ENCODE data around the gene PDE4D. TPM values are rescaled to one million over a fixed set of nuclear protein-coding genes. Genes with fewer than 3 reads are reported as not detected.

Gene PDE4D
- total and polyA plus RNA-seq, 2 donors (not counting 1 experiment from before 2014, with no cell fraction given), result 14.9 to 171 TPM

GRCh38 chr5:59856358-59856757 is 37.2 kb downstream of the PDE4D start:
- Histone ChIP-seq H3K4me3 (ENCODE audit: control extremely low read depth in 1 of 5, extremely low read depth in 1 of 5, insufficient read depth in 1 of 5, low read depth in 2 of 5, low read length in 4 of 5) (no peak overlapping the region), H4K20me1 (ENCODE audit: control insufficient read depth, insufficient read depth, low read length, poor library complexity, severe bottlenecking) (no peaks in the 10 kb centered on the region), H3K4me2 (replicated peaks; ENCODE audit: low read depth, low read length, poor library complexity, severe bottlenecking) (no peak overlapping the region), H3K79me2 (ENCODE audit: control insufficient read depth, insufficient read depth, low read length) (no peaks in the 10 kb centered on the region), H3K36me3 (replicated peaks in 1 of 2; ENCODE audit: control extremely low read depth in 1 of 2, control insufficient read depth in 1 of 2, extremely low read depth in 1 of 2, insufficient read depth in 2 of 2, low read length in 1 of 2) (no peaks in the 10 kb centered on the region), H2AFZ (ENCODE audit: insufficient read depth, low read depth, low read length, poor library complexity, severe bottlenecking) (no peak overlapping the region), H3K4me1 (ENCODE audit: control insufficient read depth in 2 of 2, insufficient read depth in 2 of 2, low read length in 2 of 2) (no peaks in the 10 kb centered on the region), H3K27ac (ENCODE audit: low read length in 2 of 2) (no peak overlapping the region), H3K9me3 (ENCODE audit: control extremely low read depth in 1 of 3, control insufficient read depth in 2 of 3, insufficient read depth in 1 of 3, low read length in 2 of 3) (no peaks in the 10 kb centered on the region), H3K27me3 (replicated peaks in 1 of 4; ENCODE audit: control extremely low read depth in 1 of 4, control insufficient read depth in 3 of 4, insufficient read depth in 4 of 4, low read length in 3 of 4) (no peaks in the 10 kb centered on the region), H3K9ac (ENCODE audit: low read length) (no peak overlapping the region)
- Mint-ChIP-seq H3K9me3 (ENCODE audit: insufficient read depth) (no peaks in the 10 kb centered on the region), H3K27me3 (no peaks in the 10 kb centered on the region), H3K27ac (no peak overlapping the region), H3K4me1 (no peaks in the 10 kb centered on the region), H3K4me3 (no peak overlapping the region)
- no CpG with 5 or more reads among the region's 5 CpGs for WGBS (ENCODE audit: insufficient coverage)
- intact Hi-C loops (cut with micrococcal nuclease), result no loop called here
- DNase-seq (no peak), ATAC-seq (ENCODE audit: low read depth) (no peak)
- CTCF ChIA-PET, result no interaction called here
- TF ChIP-seq EZH2 (IDR thresholded peaks at IDR 0.05; ENCODE audit: borderline replicate concordance, insufficient read depth, low read depth, low read length, poor library complexity, severe bottlenecking) (no peak), CTCF (IDR thresholded peaks at IDR 0.05) (no peak)
- POLR2A ChIA-PET, result no interaction called here

GRCh38 chr5:59850766-59851165 is 42.8 kb downstream of the PDE4D start:
- no peak for ATAC-seq (ENCODE audit: low read depth)
- WGBS (ENCODE audit: insufficient coverage), result 93% methylated on average over 2 of the region's 2 CpGs
- Histone ChIP-seq H2AFZ (ENCODE audit: insufficient read depth, low read depth, low read length, poor library complexity, severe bottlenecking) (no peak overlapping the region), H3K4me3 (ENCODE audit: control extremely low read depth in 1 of 5, extremely low read depth in 1 of 5, insufficient read depth in 1 of 5, low read depth in 2 of 5, low read length in 4 of 5) (no peak overlapping the region), H3K27ac (ENCODE audit: low read length in 2 of 2) (no peak overlapping the region), H3K4me1 (ENCODE audit: control insufficient read depth in 2 of 2, insufficient read depth in 2 of 2, low read length in 2 of 2) (no peaks in the 10 kb centered on the region), H3K9me3 (ENCODE audit: control extremely low read depth in 1 of 3, control insufficient read depth in 2 of 3, insufficient read depth in 1 of 3, low read length in 2 of 3) (no peaks in the 10 kb centered on the region), H3K9ac (ENCODE audit: low read length) (no peak overlapping the region), H3K4me2 (replicated peaks; ENCODE audit: low read depth, low read length, poor library complexity, severe bottlenecking) (no peak overlapping the region), H4K20me1 (ENCODE audit: control insufficient read depth, insufficient read depth, low read length, poor library complexity, severe bottlenecking) (no peaks in the 10 kb centered on the region), H3K79me2 (ENCODE audit: control insufficient read depth, insufficient read depth, low read length) (no peaks in the 10 kb centered on the region), H3K36me3 (replicated peaks in 1 of 2; ENCODE audit: control extremely low read depth in 1 of 2, control insufficient read depth in 1 of 2, extremely low read depth in 1 of 2, insufficient read depth in 2 of 2, low read length in 1 of 2) (no peaks in the 10 kb centered on the region), H3K27me3 (replicated peaks in 1 of 4; ENCODE audit: control extremely low read depth in 1 of 4, control insufficient read depth in 3 of 4, insufficient read depth in 4 of 4, low read length in 3 of 4) (no peaks in the 10 kb centered on the region)
- TF ChIP-seq EZH2 (IDR thresholded peaks at IDR 0.05; ENCODE audit: borderline replicate concordance, insufficient read depth, low read depth, low read length, poor library complexity, severe bottlenecking) (no peak), CTCF (IDR thresholded peaks at IDR 0.05) (no peak)
- H3K4me1 Mint-ChIP-seq, result no peaks in the 10 kb centered on the region
- H3K4me3 Mint-ChIP-seq, result no peak overlapping the region
- ChIA-PET CTCF (no interaction called here), POLR2A (no interaction called here)
- DNase-seq, result no peak
- intact Hi-C loops (cut with micrococcal nuclease), result no loop called here
- no peak overlapping the region for H3K27ac Mint-ChIP-seq
- H3K27me3 Mint-ChIP-seq, result no peaks in the 10 kb centered on the region
- no peaks in the 10 kb centered on the region for H3K9me3 Mint-ChIP-seq (ENCODE audit: insufficient read depth)
